GM19328 (cell line): Measurements from ENCODE around the gene IRS1.

ENCODE experiments used
- ATAC-seq: cut with Tn5 transposase; IDR thresholded peaks from one replicate; pipeline ENCODE4 v1.9.1; 2021; ENCODE audit warnings: mild to moderate bottlenecking, moderate library complexity; ENCODE audit not compliant: unreplicated experiment

Gene IRS1

GRCh38 chr2:226727251-226727650, 72.4 kb downstream of the IRS1 start:
- ATAC-seq, result no peak

GRCh38 chr2:226726546-226726945, 73.1 kb downstream of the IRS1 start:
- no peak for ATAC-seq

- ATAC-seq, result no peak
These were observed 74.3 kb downstream of the IRS1 start for GRCh38 chr2:226725126-226725860.

DNA sequence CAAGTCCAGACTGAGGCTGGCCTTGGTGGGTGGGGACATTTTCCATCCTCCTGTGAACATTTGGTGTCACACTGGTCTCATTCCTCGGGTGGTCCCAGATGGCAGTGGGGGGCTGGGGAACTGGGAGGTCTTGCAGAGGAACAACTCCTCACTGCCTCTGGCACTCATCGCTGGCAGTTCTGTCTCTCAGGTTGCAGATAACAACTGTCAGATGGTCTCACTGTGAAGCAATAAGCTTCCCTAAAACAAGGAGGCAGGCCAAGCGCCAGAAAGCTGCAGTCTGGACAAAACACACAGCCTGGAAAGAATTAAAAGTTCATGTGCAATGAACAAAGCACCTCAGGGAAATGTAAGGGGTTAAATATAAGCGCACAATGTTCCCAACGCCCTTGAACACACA, 78.1 kb downstream of the IRS1 start:
- ATAC-seq, result no peak

GRCh38 chr2:226720948-226721347, 78.7 kb downstream of the IRS1 start:
- ATAC-seq, result no peak

- ATAC-seq, result no peak
These were observed 81.9 kb downstream of the IRS1 start for GRCh38 chr2:226717719-226718118.

- no peak for ATAC-seq
These were observed 83.5 kb downstream of the IRS1 start for GRCh38 chr2:226716126-226716525.

- no peak for ATAC-seq
These were observed 84.2 kb downstream of the IRS1 start for GRCh38 chr2:226715347-226715990.

GRCh38 chr2:226712941-226713340, 86.7 kb downstream of the IRS1 start:
- no peak for ATAC-seq

DNA sequence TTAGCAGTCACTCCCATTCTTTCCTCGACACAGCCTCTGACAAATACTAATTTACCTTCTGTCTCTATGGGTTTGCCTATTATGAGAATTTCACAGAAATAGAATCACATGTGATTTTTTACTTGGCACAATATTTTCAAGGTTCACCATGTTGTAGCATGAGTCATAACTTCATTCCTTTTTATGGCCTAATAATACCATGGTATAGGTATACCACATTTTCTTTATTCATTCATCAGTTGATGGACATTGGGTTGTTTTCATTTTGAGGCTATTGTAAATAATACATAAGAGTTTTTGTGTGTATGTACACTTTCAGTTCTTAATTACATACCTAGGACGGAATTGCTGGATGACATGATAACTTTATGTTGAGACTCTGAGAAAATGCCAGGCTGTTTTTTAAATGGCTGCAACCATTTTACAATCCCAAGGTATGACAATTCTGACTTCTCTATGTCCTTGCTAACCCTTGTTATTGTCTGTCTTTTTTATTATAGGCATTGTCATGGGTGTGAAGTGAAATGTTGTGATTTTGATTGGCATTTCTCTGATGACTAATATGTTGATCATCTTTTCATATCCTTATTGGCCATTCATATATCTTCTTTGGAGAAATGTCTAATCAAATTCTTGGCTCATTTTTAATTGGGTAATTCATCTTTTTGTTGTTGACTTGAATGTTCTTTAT, 87.9 kb downstream of the IRS1 start:
- no peak for ATAC-seq

- no peak for ATAC-seq
These were observed 92.1 kb downstream of the IRS1 start for GRCh38 chr2:226707499-226707898.

- no peak for ATAC-seq
These were observed 93.7 kb downstream of the IRS1 start for GRCh38 chr2:226705965-226706364.

DNA sequence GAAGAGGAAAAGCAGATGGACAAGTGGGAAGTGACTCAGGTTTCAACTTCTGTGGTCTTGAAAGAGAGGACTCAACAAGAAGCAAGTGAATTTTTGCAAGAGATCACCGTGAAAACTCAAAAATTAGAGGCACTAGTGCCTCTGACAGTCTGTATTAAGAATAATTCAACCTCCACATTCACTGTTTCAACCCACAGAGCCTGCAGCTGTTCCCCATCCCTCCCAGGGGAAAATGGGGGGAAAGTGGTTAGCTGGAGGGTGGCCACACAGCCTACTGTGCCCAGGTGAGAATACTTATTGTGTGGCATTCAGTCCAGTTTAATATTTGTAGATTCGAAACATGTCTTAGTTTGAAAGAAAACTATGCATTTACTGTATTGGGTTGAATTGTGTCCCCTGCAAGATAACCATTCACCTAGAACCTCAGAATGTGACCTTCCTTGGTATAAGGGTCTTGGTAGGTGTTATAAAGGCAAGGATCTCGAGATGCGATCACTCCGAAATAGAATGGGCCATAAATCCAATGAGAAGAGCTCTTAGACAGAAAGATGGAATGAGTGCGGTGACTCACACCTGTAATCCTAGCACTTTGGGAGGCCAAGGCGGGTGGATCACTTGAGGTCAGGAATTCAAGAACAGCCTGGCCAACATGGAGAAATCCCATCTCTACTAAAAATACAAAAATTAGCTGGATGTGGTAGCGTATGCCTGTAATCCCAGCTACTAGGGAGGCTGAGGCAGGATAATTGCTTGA, 94.3 kb downstream of the IRS1 start:
- no peak for ATAC-seq

GRCh38 chr2:226703514-226703913, 96.1 kb downstream of the IRS1 start:
- no peak for ATAC-seq

DNA sequence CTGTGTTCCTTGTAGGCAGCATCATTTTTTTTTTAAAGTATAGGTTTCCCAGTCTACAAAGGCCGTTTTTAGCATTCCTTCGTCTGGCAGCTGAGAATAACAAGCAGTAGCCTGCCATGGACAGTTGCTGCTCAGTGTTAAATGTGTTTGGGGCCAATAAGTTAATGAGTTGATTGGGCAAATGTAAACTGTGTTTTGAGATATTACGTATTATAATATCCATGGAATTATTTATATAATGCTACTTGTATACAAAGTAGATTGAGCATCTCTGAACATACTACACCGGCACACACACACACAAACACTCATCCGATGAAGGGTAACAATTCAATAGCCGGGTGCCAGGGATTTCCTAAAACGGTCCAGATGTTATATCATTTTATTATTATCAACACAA, 97.2 kb downstream of the IRS1 start:
- ATAC-seq, result no peak

DNA sequence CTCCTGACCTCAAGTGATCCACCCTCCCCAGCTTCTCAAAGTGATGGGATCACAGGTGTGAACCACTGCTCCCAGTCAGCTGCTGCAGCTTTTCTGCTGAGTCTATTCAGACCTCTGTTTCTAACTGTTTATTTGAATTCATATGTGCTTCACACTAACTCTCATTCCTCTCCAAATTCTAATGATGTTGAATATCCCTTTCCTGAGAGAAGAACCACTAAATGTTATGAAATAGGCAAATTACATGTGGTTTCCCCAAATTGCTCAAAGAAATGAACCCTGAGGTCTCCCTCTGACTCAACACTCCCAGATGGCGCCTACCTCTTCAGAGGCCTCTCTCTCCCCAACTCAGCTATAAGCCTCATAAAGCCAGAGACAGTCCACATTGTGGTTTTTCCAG, 98.6 kb downstream of the IRS1 start:
- peak; percentile 71 for ATAC-seq

DNA sequence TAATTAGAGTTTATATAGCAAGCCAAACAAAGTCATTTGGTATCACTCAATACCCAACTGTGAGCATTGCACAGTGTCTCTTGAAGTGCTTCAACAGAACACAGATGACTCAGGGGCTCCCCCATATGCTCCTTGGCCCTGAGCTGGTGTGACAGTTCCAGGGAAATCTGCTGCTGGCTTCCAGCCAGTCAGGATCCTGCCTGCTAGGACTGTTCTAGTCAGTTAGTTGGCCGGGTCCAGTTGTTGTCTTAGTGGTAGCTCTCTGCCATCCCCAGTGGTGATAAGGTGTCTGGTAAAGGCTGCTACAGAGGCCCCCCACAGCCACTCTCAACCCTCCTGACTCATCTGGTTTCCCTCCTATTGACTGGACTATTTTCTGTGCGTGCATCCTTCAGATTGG, 100.3 kb downstream of the IRS1 start:
- ATAC-seq, result no peak

DNA sequence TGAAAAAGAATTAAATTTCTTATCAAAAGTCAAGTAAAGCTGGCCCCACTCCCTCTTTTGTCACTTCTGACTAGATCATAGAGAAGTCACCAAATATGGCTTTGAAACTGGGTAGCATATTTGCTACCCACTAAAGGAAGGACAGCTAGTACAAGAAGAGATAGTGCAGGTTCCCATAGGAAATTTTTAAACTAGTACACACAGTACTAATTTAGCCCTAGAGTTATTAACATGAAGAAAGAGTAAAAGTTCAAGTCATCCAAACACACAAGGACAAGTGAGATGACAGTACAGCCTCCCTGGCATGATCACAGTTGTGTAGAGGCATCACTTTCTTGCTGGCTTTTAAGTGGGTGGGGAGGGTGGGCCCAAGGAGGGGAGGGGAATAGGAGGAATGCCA, 100.9 kb downstream of the IRS1 start:
- no peak for ATAC-seq

GRCh38 chr2:226694586-226695284, 104.9 kb downstream of the IRS1 start:
- ATAC-seq, result no peak

- ATAC-seq, result no peak
These were observed 105.5 kb downstream of the IRS1 start for GRCh38 chr2:226694149-226694548.

DNA sequence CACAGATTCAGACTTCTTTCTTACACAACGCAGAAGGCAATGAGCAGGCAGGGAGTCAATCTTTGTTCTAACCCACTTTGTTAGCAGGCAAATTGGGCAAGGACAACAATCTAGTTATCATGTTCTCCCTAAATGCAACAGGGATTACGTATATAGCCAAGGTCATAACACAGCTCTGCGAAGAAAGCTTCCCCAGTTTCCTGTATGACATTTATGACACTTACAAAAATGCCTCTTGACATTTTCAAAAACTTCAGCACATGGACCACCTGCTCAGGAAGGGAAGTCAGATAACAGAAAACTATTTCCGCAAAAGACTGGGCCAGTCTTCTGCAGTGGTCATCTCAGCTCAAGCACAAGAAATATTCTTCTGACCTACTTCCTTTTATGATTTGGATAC, 106.1 kb downstream of the IRS1 start:
- no peak for ATAC-seq
